Endodermal cell (in vitro differentiated cells): Measurements from ENCODE around the gene ROR2. TPM values are rescaled to one million over a fixed set of nuclear protein-coding genes. Genes with fewer than 3 reads are reported as not detected.
A peak's percentile ranks its signal among the peaks of the same experiment; 100 is the strongest.

ENCODE experiments used
- DNase-seq: peaks from one replicate; pipeline ENCODE4 v3.0.0-alpha.2; 2017
- H3K27ac ChIP-seq: 2 replicates; pipeline ENCODE4 v1.5.1; 2013; ENCODE audit warnings: mild to moderate bottlenecking, low read depth, low read length, moderate library complexity
- H3K27me3 ChIP-seq: 2 replicates; pipeline ENCODE4 v1.6.1; 2013; ENCODE audit warnings: mild to moderate bottlenecking, low read length, moderate library complexity; ENCODE audit not compliant: insufficient read depth, control insufficient read depth, poor library complexity, severe bottlenecking
- H3K36me3 ChIP-seq: 2 replicates; pipeline ENCODE4 v1.7.0; 2013; ENCODE audit warnings: mild to moderate bottlenecking, low read length, moderate library complexity; ENCODE audit not compliant: control insufficient read depth, insufficient read depth
- H3K4me1 ChIP-seq: one replicate; pipeline ENCODE4 v1.7.0; 2013; ENCODE audit warnings: low read length; ENCODE audit not compliant: control insufficient read depth, insufficient read depth
- H3K4me3 ChIP-seq: 2 replicates; pipeline ENCODE4 v1.5.1; 2013; ENCODE audit warnings: mild to moderate bottlenecking, low read length, moderate library complexity
- H3K9ac ChIP-seq: 2 replicates; pipeline ENCODE4 v1.6.1; 2013; ENCODE audit warnings: mild to moderate bottlenecking, low read length, moderate library complexity; ENCODE audit not compliant: poor library complexity, severe bottlenecking; ENCODE audit errors: extremely low read depth
- H3K9me3 ChIP-seq: 2 replicates; pipeline ENCODE4 v1.6.1; 2013; ENCODE audit warnings: mild to moderate bottlenecking, low read length, moderate library complexity; ENCODE audit not compliant: control insufficient read depth
- H3K27ac Mint-ChIP-seq: 2 replicates; pipeline ENCODE4 v1.8.0; 2020; ENCODE audit warnings: mixed read lengths
- H3K27me3 Mint-ChIP-seq: 2 replicates; pipeline ENCODE4 v1.8.0; 2021; ENCODE audit warnings: mild to moderate bottlenecking, mixed read lengths; ENCODE audit not compliant: insufficient read depth
- H3K36me3 Mint-ChIP-seq: 2 replicates; pipeline ENCODE4 v1.8.0; 2020; ENCODE audit warnings: low read depth, mixed read lengths
- H3K4me1 Mint-ChIP-seq: 2 replicates; pipeline ENCODE4 v1.8.0; 2020; ENCODE audit warnings: mixed read lengths
- H3K4me3 Mint-ChIP-seq: 2 replicates; pipeline ENCODE4 v1.8.0; 2020; ENCODE audit warnings: mild to moderate bottlenecking, moderate library complexity, mixed read lengths
- H3K9me3 Mint-ChIP-seq: 2 replicates; pipeline ENCODE4 v1.8.0; 2020; ENCODE audit warnings: mild to moderate bottlenecking, mixed read lengths
- CTCF ChIP-seq: fragments of 200-600 bp; sonication (generic); conservative IDR thresholded peaks from 2 replicates; pipeline ENCODE4 v1.5.0; 2021; ENCODE audit warnings: antibody characterized with exemption, mild to moderate bottlenecking
- WGBS, 2 experiments: methylation state at CpG; one replicate each; pipeline versions ENCODE4 v1.1.5 to v1.1.7; 2013; ENCODE audit warnings: missing lambda C conversion rate in 2 of 2, mixed read lengths in 1 of 2; ENCODE audit not compliant: insufficient coverage in 1 of 2, insufficient read length in 1 of 2; 5-methylcytosine and 5-hydroxymethylcytosine counted together
- total RNA-seq, 2 donors: library from RNA; stranded (reverse); fragmentation: NEBNext Ultra II Directional in 1 of 2; extraction: Animal tissue kit (Norgen Biotek cat#: 25700) in 1 of 2; gene quantifications; 2 replicates in 1 of 2; 3 replicates in 1 of 2; pipeline ENCODE4 v1.2.1, GENCODE V29; 2021

Gene ROR2
- total RNA-seq, 2 donors from 2014 or later = 104 to 160 TPM

- WGBS, 2 experiments = 95 to 98% methylated on average over 4 of the region's 4 CpGs
- peaks cover 88% of the 10 kb centered on the region for H3K36me3 ChIP-seq
- H3K9ac ChIP-seq = no peak overlapping the region
- peaks cover 6% of the 10 kb centered on the region for H3K9me3 ChIP-seq
- Mint-ChIP-seq H3K4me3 (no peak overlapping the region), H3K27ac (no peak overlapping the region), H3K27me3 (no peaks in the 10 kb centered on the region), H3K36me3 (peaks cover 67% of the 10 kb centered on the region), H3K4me1 (peaks cover 35% of the 10 kb centered on the region), H3K9me3 (peaks cover 24% of the 10 kb centered on the region)
- no peaks in the 10 kb centered on the region for H3K27me3 ChIP-seq
- no peak for DNase-seq
- no peak for TF ChIP-seq CTCF
- H3K4me1 ChIP-seq = peaks cover 35% of the 10 kb centered on the region
- H3K27ac ChIP-seq = no peak overlapping the region
- H3K4me3 ChIP-seq = no peak overlapping the region
These were observed 124.6 kb downstream of the ROR2 start for GRCh38 chr9:91825422-91825821.

- Histone ChIP-seq H3K4me3 (no peak overlapping the region), H3K36me3 (peaks cover 87% of the 10 kb centered on the region), H3K27me3 (no peaks in the 10 kb centered on the region), H3K9ac (no peak overlapping the region), H3K4me1 (peaks cover 39% of the 10 kb centered on the region), H3K9me3 (peaks cover 6% of the 10 kb centered on the region), H3K27ac (no peak overlapping the region)
- Mint-ChIP-seq H3K36me3 (peaks cover 61% of the 10 kb centered on the region), H3K4me1 (peaks cover 35% of the 10 kb centered on the region), H3K27ac (no peak overlapping the region), H3K9me3 (peaks cover 24% of the 10 kb centered on the region), H3K4me3 (no peak overlapping the region), H3K27me3 (no peaks in the 10 kb centered on the region)
- no peak for TF ChIP-seq CTCF
- 95 to 98% methylated on average over 17 to 18 of the region's 18 CpGs for WGBS, 2 experiments
- DNase-seq = no peak
These were observed 125.3 kb downstream of the ROR2 start for GRCh38 chr9:91824601-91825305.

- peak overlapping the region; percentile 83 for H3K27ac Mint-ChIP-seq
These were observed 125.9 kb downstream of the ROR2 start for GRCh38 chr9:91824151-91824550.

More at GRCh38 chr9:91824151-91824550, 125.9 kb downstream of the ROR2 start:
- TF ChIP-seq CTCF = no peak
- Histone ChIP-seq H3K9ac (no peak overlapping the region), H3K4me3 (no peak overlapping the region), H3K27me3 (no peaks in the 10 kb centered on the region), H3K36me3 (peaks cover 87% of the 10 kb centered on the region), H3K27ac (no peak overlapping the region), H3K4me1 (peaks cover 39% of the 10 kb centered on the region), H3K9me3 (peaks cover 6% of the 10 kb centered on the region)
- Mint-ChIP-seq H3K4me3 (no peak overlapping the region), H3K9me3 (peaks cover 24% of the 10 kb centered on the region), H3K27me3 (no peaks in the 10 kb centered on the region), H3K36me3 (peaks cover 59% of the 10 kb centered on the region), H3K4me1 (peaks cover 35% of the 10 kb centered on the region)
- WGBS, 2 experiments = 91 to 92% methylated on average over 4 of the region's 4 CpGs
- no peak for DNase-seq
